Natural killer cell (primary cell): ENCODE results near the gene MAVS. TPM values are rescaled to one million over a fixed set of nuclear protein-coding genes. Genes with fewer than 3 reads are reported as not detected.
"Not testable (repeated sequence)": the region's sequence is repeated elsewhere in the genome, so short reads cannot be mapped to it uniquely, and the experiment has no call there.

Experiments
- ATAC-seq, 3 donors: fragments of 150-1000 bp in 2 of 3; fragments of 200-7000 bp in 1 of 3; cut with Tn5 transposase; 1 replicate in 1 of 3; 2 replicates in 2 of 3; pipeline ENCODE4 v1.10.0; 2021; ENCODE audit warnings: mild to moderate bottlenecking in 2 of 3, moderate library complexity in 2 of 3
- DNase-seq, 2 donors: peaks; one replicate each; pipeline versions ENCODE4 v3.0.0 to v3.0.0-alpha.2; 2013 to 2021; ENCODE audit warnings: mixed read lengths in 1 of 2
- H3K27ac ChIP-seq: one replicate; pipeline ENCODE4 v1.5.1; 2013; ENCODE audit warnings: mild to moderate bottlenecking, low read length
- H3K27me3 ChIP-seq: one replicate; pipeline ENCODE4 v1.6.1; 2013; ENCODE audit warnings: low read length; ENCODE audit not compliant: control insufficient read depth, insufficient read depth
- H3K36me3 ChIP-seq: one replicate; pipeline ENCODE4 v1.6.1; 2013; ENCODE audit warnings: low read length; ENCODE audit not compliant: control insufficient read depth, insufficient read depth
- H3K4me1 ChIP-seq: one replicate; pipeline ENCODE4 v1.6.1; 2013; ENCODE audit warnings: low read length; ENCODE audit not compliant: control insufficient read depth, insufficient read depth
- H3K4me3 ChIP-seq: one replicate; pipeline ENCODE4 v1.5.1; 2013; ENCODE audit warnings: low read length
- H3K9me3 ChIP-seq: one replicate; pipeline ENCODE4 v1.6.1; 2013; ENCODE audit warnings: low read length; ENCODE audit not compliant: control insufficient read depth, insufficient read depth
- H3K27ac Mint-ChIP-seq, 2 donors: one replicate each; pipeline ENCODE4 v1.8.0; 2022; ENCODE audit warnings: mild to moderate bottlenecking in 2 of 2, mixed read lengths in 2 of 2, moderate library complexity in 1 of 2
- H3K27me3 Mint-ChIP-seq, 2 donors: one replicate each; pipeline ENCODE4 v1.8.0; 2022; ENCODE audit warnings: low read depth in 2 of 2, mixed read lengths in 2 of 2
- H3K36me3 Mint-ChIP-seq: one replicate; pipeline ENCODE4 v1.8.0; 2022; ENCODE audit warnings: mixed read lengths
- H3K4me1 Mint-ChIP-seq, 2 donors: one replicate each; pipeline ENCODE4 v1.8.0; 2022; ENCODE audit warnings: mixed read lengths in 2 of 2
- H3K4me3 Mint-ChIP-seq: one replicate; pipeline ENCODE4 v1.8.0; 2022; ENCODE audit warnings: mild to moderate bottlenecking, moderate library complexity, mixed read lengths
- H3K9me3 Mint-ChIP-seq, 2 donors: one replicate each; pipeline ENCODE4 v1.8.0; 2022; ENCODE audit warnings: mixed read lengths in 2 of 2
- CTCF ChIP-seq: fragments of 200-600 bp; IDR thresholded peaks from one replicate; pipeline ENCODE4 v1.8.0; 2022; ENCODE audit warnings: antibody characterized with exemption
- WGBS: methylation state at CpG from one replicate; pipeline ENCODE4 v1.1.7; 2013; ENCODE audit warnings: missing lambda C conversion rate; ENCODE audit not compliant: insufficient coverage; 5-methylcytosine and 5-hydroxymethylcytosine counted together
- intact Hi-C: fragments of 100-400 bp; cut with micrococcal nuclease; formaldehyde crosslinking; loops from one replicate; pipeline ENCODE4 v1.14.2; 2022
- total RNA-seq, 4 donors: library from RNA; stranded (reverse); fragments of 120-200 nt in 1 of 4; gene quantifications; one replicate each; pipeline versions ENCODE4 v1.2.3 to v1.2.4, GENCODE V29; 2013 to 2022

Gene MAVS
- total RNA-seq, 3 donors from 2014 or later (not counting 1 experiment from before 2014, with no cell fraction given), result 23.1 to 30.8 (median 26.4) TPM

DNA sequence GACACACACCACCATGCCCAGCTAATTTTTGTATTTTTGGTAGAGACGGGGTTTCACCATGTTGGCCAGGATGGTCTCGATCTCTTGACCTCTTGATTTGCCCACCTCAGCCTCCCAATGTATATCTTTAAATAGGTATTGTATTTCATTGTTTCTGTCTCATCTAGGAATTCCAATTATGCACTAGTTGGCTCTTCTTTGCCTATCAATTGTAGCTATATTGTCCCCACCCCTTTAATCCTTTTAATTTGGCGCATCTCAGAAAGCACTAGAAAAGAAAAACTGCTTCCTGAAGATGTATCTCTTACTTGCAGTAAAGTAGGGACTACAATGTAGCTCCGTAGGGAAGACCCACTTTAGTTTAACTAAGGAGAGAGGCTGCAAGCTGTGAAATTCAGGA lies 10.5 kb upstream of the MAVS start:
- Mint-ChIP-seq H3K4me1 (no peaks in the 10 kb centered on the region), H3K27ac (no peak overlapping the region), H3K36me3 (no peaks in the 10 kb centered on the region), H3K27me3 (no peaks in the 10 kb centered on the region), H3K4me3 (no peak overlapping the region), H3K9me3 (no peaks in the 10 kb centered on the region)
- no peak for DNase-seq
- intact Hi-C loops, result no loop called here
- no peaks in the 10 kb centered on the region for H3K4me1 ChIP-seq
- no peak for ATAC-seq
- no peak for TF ChIP-seq CTCF
- H3K4me3 ChIP-seq, result no peak overlapping the region
- WGBS, result 100% methylated on average over 2 of the region's 4 CpGs
- H3K27me3 ChIP-seq, result no peaks in the 10 kb centered on the region
- no peaks in the 10 kb centered on the region for H3K9me3 ChIP-seq
- no peak overlapping the region for H3K27ac ChIP-seq
- no peaks in the 10 kb centered on the region for H3K36me3 ChIP-seq

DNA sequence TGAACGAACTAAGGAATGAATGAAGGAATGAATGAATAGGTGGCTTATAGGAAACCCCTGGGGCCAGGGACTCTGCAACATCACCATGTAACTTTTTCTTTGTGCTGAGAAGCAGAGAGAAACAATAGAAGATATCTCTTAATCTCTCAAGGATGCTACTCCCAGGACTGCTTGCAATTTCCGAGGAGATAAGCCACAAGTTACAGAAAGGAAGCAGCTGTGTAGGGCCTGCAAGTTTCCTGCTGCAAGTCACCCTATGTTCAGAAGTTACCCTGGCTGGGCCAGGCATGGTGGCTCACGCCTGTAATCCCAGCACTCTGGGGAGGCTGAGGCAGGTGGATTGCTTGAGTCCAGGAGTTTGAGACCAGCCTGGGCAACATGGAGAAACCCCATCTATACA lies 7.3 kb upstream of the MAVS start:
- Mint-ChIP-seq H3K9me3 (no peaks in the 10 kb centered on the region), H3K4me1 (no peaks in the 10 kb centered on the region), H3K27ac (no peak overlapping the region), H3K36me3 (no peaks in the 10 kb centered on the region), H3K4me3 (no peak overlapping the region), H3K27me3 (no peaks in the 10 kb centered on the region)
- H3K9me3 ChIP-seq, result no peaks in the 10 kb centered on the region
- no peaks in the 10 kb centered on the region for H3K27me3 ChIP-seq
- no peak for TF ChIP-seq CTCF
- no peak overlapping the region for H3K4me3 ChIP-seq
- ATAC-seq (no peak), DNase-seq (no peak)
- intact Hi-C loops, result no loop called here
- H3K27ac ChIP-seq, result no peak overlapping the region
- WGBS, result 35% methylated on average over 2 of the region's 3 CpGs
- no peaks in the 10 kb centered on the region for H3K36me3 ChIP-seq
- no peaks in the 10 kb centered on the region for H3K4me1 ChIP-seq

DNA sequence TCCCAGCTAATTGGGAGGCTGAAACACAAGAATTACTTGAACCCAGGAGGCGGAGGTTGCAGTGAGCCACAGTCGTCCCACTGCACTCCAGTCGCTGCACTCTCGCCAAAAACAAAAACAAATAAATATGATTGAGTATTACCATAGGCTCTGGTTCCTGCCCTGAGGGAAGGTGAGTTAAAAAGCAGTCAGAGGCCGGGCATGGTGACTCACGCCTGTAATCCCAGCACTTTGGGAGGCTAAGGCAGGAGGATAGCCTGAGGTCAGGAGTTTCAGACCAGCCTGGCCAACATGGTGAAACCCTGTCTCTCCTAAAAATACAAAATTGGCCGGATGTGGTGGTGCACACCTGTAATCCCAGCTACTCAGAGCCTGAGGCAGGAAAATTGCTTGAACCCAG lies 6.4 kb upstream of the MAVS start:
- H3K4me3 ChIP-seq, H3K4me1 Mint-ChIP-seq, H3K36me3 Mint-ChIP-seq, H3K4me3 Mint-ChIP-seq, H3K27ac ChIP-seq, ATAC-seq, H3K27me3 ChIP-seq, H3K9me3 ChIP-seq, H3K27me3 Mint-ChIP-seq, intact Hi-C loops, H3K4me1 ChIP-seq, H3K36me3 ChIP-seq, H3K9me3 Mint-ChIP-seq, DNase-seq, H3K27ac Mint-ChIP-seq: not testable (repeated sequence)
- WGBS, result 98% methylated on average over 7 of the region's 7 CpGs

DNA sequence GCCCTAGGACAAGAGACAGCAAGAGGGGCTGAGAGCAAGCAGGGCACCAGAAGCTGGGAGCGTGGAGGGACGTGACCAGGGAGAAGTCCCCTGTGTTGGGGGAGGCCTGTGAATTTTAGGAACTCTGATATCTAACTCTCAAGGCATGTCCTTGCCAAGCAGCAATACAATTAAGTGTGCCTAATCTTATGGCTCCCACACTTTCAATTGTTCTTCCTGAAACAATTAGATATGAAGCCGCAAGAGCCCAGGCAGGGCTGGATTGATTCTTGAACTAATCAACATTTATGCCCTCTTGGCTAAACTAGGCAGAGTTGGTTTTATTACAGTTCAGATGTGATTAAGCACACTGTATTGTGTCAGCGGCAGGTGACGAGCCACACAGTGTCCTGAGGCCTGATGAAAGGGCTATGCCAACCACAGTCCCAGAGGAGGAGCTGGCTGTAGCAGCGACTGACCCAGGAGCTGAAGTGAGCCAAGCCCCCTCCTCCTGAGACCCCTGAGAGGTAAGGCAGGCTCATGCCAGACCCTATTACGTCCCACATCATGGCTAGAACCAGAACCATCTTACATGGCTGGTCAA lies 4.2 kb upstream of the MAVS start:
- Mint-ChIP-seq H3K4me1 (peaks cover 0 to 11% of the 10 kb centered on the region in 2 donors), H3K9me3 (no peaks in the 10 kb centered on the region), H3K4me3 (no peak overlapping the region), H3K27ac (no peak overlapping the region), H3K27me3 (no peaks in the 10 kb centered on the region), H3K36me3 (no peaks in the 10 kb centered on the region)
- Histone ChIP-seq H3K27ac (no peak overlapping the region), H3K36me3 (no peaks in the 10 kb centered on the region), H3K4me3 (no peak overlapping the region), H3K4me1 (peaks cover 12% of the 10 kb centered on the region), H3K9me3 (no peaks in the 10 kb centered on the region), H3K27me3 (no peaks in the 10 kb centered on the region)
- WGBS, result 79% methylated on average over 7 of the region's 7 CpGs
- no peak for TF ChIP-seq CTCF
- DNase-seq (no peak), ATAC-seq (no peak)
- intact Hi-C loops, result no loop called here
